NCI-H2171 (cell line): Measurements from ENCODE around the gene MEIS2.

Experiments
- DNase-seq: peaks from one replicate; lab custom pipeline; 2025; lab: John Stamatoyannopoulos, UW

Gene MEIS2

GRCh38 chr15:36879568-36880222 is 220.7 kb downstream of the MEIS2 start:
- no peak for DNase-seq

GRCh38 chr15:36878684-36879262 is 221.6 kb downstream of the MEIS2 start:
- DNase-seq = no peak

- DNase-seq = no peak
These were observed 222.3 kb downstream of the MEIS2 start for GRCh38 chr15:36877796-36878683.

GRCh38 chr15:36877294-36877693 is 223.1 kb downstream of the MEIS2 start:
- no peak for DNase-seq

GRCh38 chr15:36875740-36876334 is 224.5 kb downstream of the MEIS2 start:
- no peak for DNase-seq

- DNase-seq = no peak
These were observed 225.4 kb downstream of the MEIS2 start for GRCh38 chr15:36874930-36875329.

GRCh38 chr15:36867436-36867835 is 232.9 kb downstream of the MEIS2 start:
- no peak for DNase-seq

GRCh38 chr15:36866896-36867295 is 233.5 kb downstream of the MEIS2 start:
- no peak for DNase-seq

GRCh38 chr15:36863570-36863969 is 236.8 kb downstream of the MEIS2 start:
- no peak for DNase-seq

- DNase-seq = no peak
These were observed 239.6 kb downstream of the MEIS2 start for GRCh38 chr15:36860792-36861191.

- DNase-seq = no peak
These were observed 241.9 kb downstream of the MEIS2 start for GRCh38 chr15:36858423-36858822.

- DNase-seq = no peak
These were observed 243.9 kb downstream of the MEIS2 start for GRCh38 chr15:36856339-36856973.

GRCh38 chr15:36850864-36851263 is 249.5 kb downstream of the MEIS2 start:
- no peak for DNase-seq

- no peak for DNase-seq
These were observed 255.1 kb downstream of the MEIS2 start for GRCh38 chr15:36845270-36845669.

- peak; percentile 7 for DNase-seq
These were observed 255.8 kb downstream of the MEIS2 start for GRCh38 chr15:36844534-36844998.

- DNase-seq = no peak
These were observed 256.5 kb downstream of the MEIS2 start for GRCh38 chr15:36843822-36844221.

- DNase-seq = no peak
These were observed 259.2 kb downstream of the MEIS2 start for GRCh38 chr15:36841193-36841592.
